Natural killer cell (primary cell): ENCODE measurements around the gene TAF6L. TPM values are rescaled to one million over a fixed set of nuclear protein-coding genes. Genes with fewer than 3 reads are reported as not detected.

Source experiments
- ATAC-seq, 3 donors: fragments of 150-1000 bp in 2 of 3; fragments of 200-7000 bp in 1 of 3; cut with Tn5 transposase; 1 replicate in 1 of 3; 2 replicates in 2 of 3; pipeline ENCODE4 v1.10.0; 2021; ENCODE audit warnings: mild to moderate bottlenecking in 2 of 3, moderate library complexity in 2 of 3
- DNase-seq, 2 donors: peaks; one replicate each; pipeline versions ENCODE4 v3.0.0 to v3.0.0-alpha.2; 2013 to 2021; ENCODE audit warnings: mixed read lengths in 1 of 2
- H3K27ac ChIP-seq: one replicate; pipeline ENCODE4 v1.5.1; 2013; ENCODE audit warnings: mild to moderate bottlenecking, low read length
- H3K27me3 ChIP-seq: one replicate; pipeline ENCODE4 v1.6.1; 2013; ENCODE audit warnings: low read length; ENCODE audit not compliant: control insufficient read depth, insufficient read depth
- H3K36me3 ChIP-seq: one replicate; pipeline ENCODE4 v1.6.1; 2013; ENCODE audit warnings: low read length; ENCODE audit not compliant: control insufficient read depth, insufficient read depth
- H3K4me1 ChIP-seq: one replicate; pipeline ENCODE4 v1.6.1; 2013; ENCODE audit warnings: low read length; ENCODE audit not compliant: control insufficient read depth, insufficient read depth
- H3K4me3 ChIP-seq: one replicate; pipeline ENCODE4 v1.5.1; 2013; ENCODE audit warnings: low read length
- H3K9me3 ChIP-seq: one replicate; pipeline ENCODE4 v1.6.1; 2013; ENCODE audit warnings: low read length; ENCODE audit not compliant: control insufficient read depth, insufficient read depth
- H3K27ac Mint-ChIP-seq, 2 donors: one replicate each; pipeline ENCODE4 v1.8.0; 2022; ENCODE audit warnings: mild to moderate bottlenecking in 2 of 2, mixed read lengths in 2 of 2, moderate library complexity in 1 of 2
- H3K27me3 Mint-ChIP-seq, 2 donors: one replicate each; pipeline ENCODE4 v1.8.0; 2022; ENCODE audit warnings: low read depth in 2 of 2, mixed read lengths in 2 of 2
- H3K36me3 Mint-ChIP-seq: one replicate; pipeline ENCODE4 v1.8.0; 2022; ENCODE audit warnings: mixed read lengths
- H3K4me1 Mint-ChIP-seq, 2 donors: one replicate each; pipeline ENCODE4 v1.8.0; 2022; ENCODE audit warnings: mixed read lengths in 2 of 2
- H3K4me3 Mint-ChIP-seq: one replicate; pipeline ENCODE4 v1.8.0; 2022; ENCODE audit warnings: mild to moderate bottlenecking, moderate library complexity, mixed read lengths
- H3K9me3 Mint-ChIP-seq, 2 donors: one replicate each; pipeline ENCODE4 v1.8.0; 2022; ENCODE audit warnings: mixed read lengths in 2 of 2
- WGBS: methylation state at CpG from one replicate; pipeline ENCODE4 v1.1.7; 2013; ENCODE audit warnings: missing lambda C conversion rate; ENCODE audit not compliant: insufficient coverage; 5-methylcytosine and 5-hydroxymethylcytosine counted together
- intact Hi-C: fragments of 100-400 bp; cut with micrococcal nuclease; formaldehyde crosslinking; loops from one replicate; pipeline ENCODE4 v1.14.2; 2022
- total RNA-seq, 4 donors: library from RNA; stranded (reverse); fragments of 120-200 nt in 1 of 4; gene quantifications; one replicate each; pipeline versions ENCODE4 v1.2.3 to v1.2.4, GENCODE V29; 2013 to 2022
- TF ChIP-seq, protein P1 (sequence below): fragments of 200-600 bp; IDR thresholded peaks from one replicate; pipeline ENCODE4 v1.8.0; 2022; ENCODE audit warnings: antibody characterized with exemption

The TAF6L gene
- total RNA-seq, 3 donors from 2014 or later (not counting 1 experiment from before 2014, with no cell fraction given), result 18.4 to 20.3 (median 18.8) TPM

DNA sequence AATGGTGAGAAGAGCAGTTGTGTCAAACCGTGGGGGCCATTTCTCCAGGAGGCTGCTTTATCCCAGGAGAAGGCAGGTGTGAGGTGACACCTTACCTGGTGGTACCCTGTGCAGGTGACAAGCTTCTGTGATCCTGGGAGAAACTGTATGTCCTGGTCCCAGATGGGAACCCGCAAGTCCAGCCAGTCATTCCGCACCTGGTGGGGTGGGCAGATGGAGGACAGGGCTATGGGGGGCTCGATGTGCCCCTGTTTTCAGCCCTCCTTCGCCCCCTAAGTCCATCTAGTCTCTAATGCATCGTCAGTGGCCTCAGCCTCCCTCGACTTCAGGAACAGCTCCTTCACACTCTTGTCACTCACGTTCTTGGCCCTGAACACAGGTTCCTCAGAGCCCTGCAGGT, 64.1 kb downstream of the TAF6L start:
- TF ChIP-seq, protein P1, sequence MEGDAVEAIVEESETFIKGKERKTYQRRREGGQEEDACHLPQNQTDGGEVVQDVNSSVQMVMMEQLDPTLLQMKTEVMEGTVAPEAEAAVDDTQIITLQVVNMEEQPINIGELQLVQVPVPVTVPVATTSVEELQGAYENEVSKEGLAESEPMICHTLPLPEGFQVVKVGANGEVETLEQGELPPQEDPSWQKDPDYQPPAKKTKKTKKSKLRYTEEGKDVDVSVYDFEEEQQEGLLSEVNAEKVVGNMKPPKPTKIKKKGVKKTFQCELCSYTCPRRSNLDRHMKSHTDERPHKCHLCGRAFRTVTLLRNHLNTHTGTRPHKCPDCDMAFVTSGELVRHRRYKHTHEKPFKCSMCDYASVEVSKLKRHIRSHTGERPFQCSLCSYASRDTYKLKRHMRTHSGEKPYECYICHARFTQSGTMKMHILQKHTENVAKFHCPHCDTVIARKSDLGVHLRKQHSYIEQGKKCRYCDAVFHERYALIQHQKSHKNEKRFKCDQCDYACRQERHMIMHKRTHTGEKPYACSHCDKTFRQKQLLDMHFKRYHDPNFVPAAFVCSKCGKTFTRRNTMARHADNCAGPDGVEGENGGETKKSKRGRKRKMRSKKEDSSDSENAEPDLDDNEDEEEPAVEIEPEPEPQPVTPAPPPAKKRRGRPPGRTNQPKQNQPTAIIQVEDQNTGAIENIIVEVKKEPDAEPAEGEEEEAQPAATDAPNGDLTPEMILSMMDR, result no peak
- Histone ChIP-seq H3K27ac (no peak overlapping the region), H3K4me3 (no peak overlapping the region), H3K9me3 (no peaks in the 10 kb centered on the region), H3K36me3 (peaks cover 30% of the 10 kb centered on the region), H3K4me1 (peaks cover 30% of the 10 kb centered on the region), H3K27me3 (no peaks in the 10 kb centered on the region)
- Mint-ChIP-seq H3K36me3 (no peaks in the 10 kb centered on the region), H3K27me3 (no peaks in the 10 kb centered on the region), H3K27ac (peak overlapping the region in 1 of 2 donors; percentile 36), H3K9me3 (no peaks in the 10 kb centered on the region), H3K4me3 (no peak overlapping the region), H3K4me1 (peaks cover 40 to 50% of the 10 kb centered on the region in 2 donors)
- ATAC-seq (no peak), DNase-seq (no peak)
- intact Hi-C loops, result no loop called here
- 95% methylated on average over 8 of the region's 8 CpGs for WGBS

Other genes starting within 250 kb of the TAF6L start
- 100 to 1,000 TPM; 623 to 740 (median 677) TPM for gene AHNAK, start 224.6 kb upstream of the TAF6L start, total RNA-seq
- gene EEF1G, start 197.5 kb upstream of the TAF6L start, total RNA-seq, result 100 to 1,000 TPM; 628 to 754 (median 714) TPM
- 10 to 100 TPM; 20.0 to 28.9 (median 26.2) TPM for gene TUT1, start 179.9 kb upstream of the TAF6L start, total RNA-seq
- gene MTA2, start 169.5 kb upstream of the TAF6L start, total RNA-seq, result 100 to 1,000 TPM; 254 to 305 (median 259) TPM
- 100 to 1,000 TPM; 221 to 233 (median 232) TPM for gene EML3, start 158.6 kb upstream of the TAF6L start, total RNA-seq
- gene ROM1, start 158.1 kb upstream of the TAF6L start, total RNA-seq, result 1 to 10 TPM; 2.6 to 6.9 (median 3.9) TPM
- 10 to 100 TPM; 64.9 to 80.3 (median 77.9) TPM for gene B3GAT3, start 149.4 kb upstream of the TAF6L start, total RNA-seq
- gene GANAB, start 124.8 kb upstream of the TAF6L start, total RNA-seq, result 100 to 1,000 TPM; 236 to 275 (median 246) TPM
- gene INTS5, start 118.1 kb upstream of the TAF6L start, total RNA-seq, result 10 to 100 TPM; 13.9 to 20.3 (median 14.6) TPM
- 10 to 100 TPM; 36.5 to 57.9 (median 39.1) TPM for gene C11orf98, start 106.2 kb upstream of the TAF6L start, total RNA-seq
- gene CSKMT, start 106.1 kb upstream of the TAF6L start, total RNA-seq, result 10 to 100 TPM; 12.0 to 21.5 (median 13.7) TPM
- 1 to 10 TPM; 3.9 to 5.2 (median 4.0) TPM for gene UQCC3, start 99.7 kb upstream of the TAF6L start, total RNA-seq
- 10 to 100 TPM; 17.4 to 29.1 (median 20.4) TPM for gene LBHD1, start 99.1 kb upstream of the TAF6L start, total RNA-seq
- gene UBXN1, start 92.3 kb upstream of the TAF6L start, total RNA-seq, result 100 to 1,000 TPM; 179 to 238 (median 238) TPM
- not detected for gene LRRN4CL, start 81.9 kb upstream of the TAF6L start, total RNA-seq
- 10 to 100 TPM; 19.7 to 22.0 (median 21.2) TPM for gene BSCL2, start 64.0 kb upstream of the TAF6L start, total RNA-seq
- gene GNG3, start 63.7 kb upstream of the TAF6L start, total RNA-seq, result not detected
- 10 to 100 TPM; 58.0 to 73.1 (median 69.3) TPM for gene HNRNPUL2, start 43.9 kb upstream of the TAF6L start, total RNA-seq
- 10 to 100 TPM; 18.3 to 27.2 (median 23.2) TPM for gene TTC9C, start 42.9 kb upstream of the TAF6L start, total RNA-seq
- 1 to 10 TPM; 5.4 to 9.6 (median 8.8) TPM for gene ZBTB3, start 17.2 kb upstream of the TAF6L start, total RNA-seq
- gene POLR2G, start 9.8 kb upstream of the TAF6L start, total RNA-seq, result 100 to 1,000 TPM; 110 to 120 (median 119) TPM
- 10 to 100 TPM; 33.7 to 41.1 (median 36.3) TPM for gene TMEM179B, start 16.0 kb downstream of the TAF6L start, total RNA-seq
- 10 to 100 TPM in 1 of 3 donors, 1 to 10 TPM in 2; 4.8 to 10.0 (median 5.0) TPM for gene TMEM223, start 20.6 kb downstream of the TAF6L start, total RNA-seq
- gene NXF1, start 34.0 kb downstream of the TAF6L start, total RNA-seq, result 100 to 1,000 TPM; 284 to 341 (median 319) TPM
- gene STX5, start 60.7 kb downstream of the TAF6L start, total RNA-seq, result 100 to 1,000 TPM; 138 to 171 (median 166) TPM
- gene TEX54, start 61.4 kb downstream of the TAF6L start, total RNA-seq, result not detected
- 100 to 1,000 TPM; 151 to 173 (median 171) TPM for gene WDR74, start 68.2 kb downstream of the TAF6L start, total RNA-seq
- 100 to 1,000 TPM; 200 to 235 (median 207) TPM for gene SLC3A2, start 109.5 kb downstream of the TAF6L start, total RNA-seq
- not detected for gene CHRM1, start 150.0 kb downstream of the TAF6L start, total RNA-seq
- not detected for gene SLC22A6, start 213.6 kb downstream of the TAF6L start, total RNA-seq
- not detected for gene SLC22A8, start 244.4 kb downstream of the TAF6L start, total RNA-seq